ENCODE results near the gene SUSD1. TPM values are rescaled to one million over a fixed set of nuclear protein-coding genes. Genes with fewer than 3 reads are reported as not detected.

The SUSD1 gene
- total RNA-seq, 1 donor from 2014 or later: 26.0 TPM

DNA sequence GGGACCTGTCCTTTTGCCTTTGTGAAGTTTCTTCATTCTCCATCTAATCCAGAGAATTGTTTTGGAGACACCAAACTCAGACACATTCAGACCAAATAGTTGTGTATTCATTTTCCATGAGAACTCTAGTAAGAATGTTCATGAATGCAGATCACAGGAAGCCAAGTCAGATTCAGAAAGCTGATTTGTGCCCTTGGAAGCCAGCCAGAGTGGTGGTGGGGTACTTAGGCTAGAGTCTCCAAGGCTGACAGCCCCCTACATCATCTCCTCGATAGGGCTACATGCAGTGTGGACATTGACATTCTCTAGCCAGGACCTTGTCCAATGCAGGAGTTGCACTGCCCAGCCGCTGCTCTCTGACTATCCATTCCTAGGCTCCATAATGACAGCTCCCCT is 140.9 kb downstream of the SUSD1 start:
- Mint-ChIP-seq H3K27me3 (ENCODE audit: low read depth) (no peaks in the 10 kb centered on the region), H3K27ac (no peak overlapping the region), H3K9me3 (no peaks in the 10 kb centered on the region), H3K4me3 (no peak overlapping the region), H3K36me3 (peaks cover 10% of the 10 kb centered on the region), H3K4me1 (peaks cover 19% of the 10 kb centered on the region)
- TF ChIP-seq, protein P1, sequence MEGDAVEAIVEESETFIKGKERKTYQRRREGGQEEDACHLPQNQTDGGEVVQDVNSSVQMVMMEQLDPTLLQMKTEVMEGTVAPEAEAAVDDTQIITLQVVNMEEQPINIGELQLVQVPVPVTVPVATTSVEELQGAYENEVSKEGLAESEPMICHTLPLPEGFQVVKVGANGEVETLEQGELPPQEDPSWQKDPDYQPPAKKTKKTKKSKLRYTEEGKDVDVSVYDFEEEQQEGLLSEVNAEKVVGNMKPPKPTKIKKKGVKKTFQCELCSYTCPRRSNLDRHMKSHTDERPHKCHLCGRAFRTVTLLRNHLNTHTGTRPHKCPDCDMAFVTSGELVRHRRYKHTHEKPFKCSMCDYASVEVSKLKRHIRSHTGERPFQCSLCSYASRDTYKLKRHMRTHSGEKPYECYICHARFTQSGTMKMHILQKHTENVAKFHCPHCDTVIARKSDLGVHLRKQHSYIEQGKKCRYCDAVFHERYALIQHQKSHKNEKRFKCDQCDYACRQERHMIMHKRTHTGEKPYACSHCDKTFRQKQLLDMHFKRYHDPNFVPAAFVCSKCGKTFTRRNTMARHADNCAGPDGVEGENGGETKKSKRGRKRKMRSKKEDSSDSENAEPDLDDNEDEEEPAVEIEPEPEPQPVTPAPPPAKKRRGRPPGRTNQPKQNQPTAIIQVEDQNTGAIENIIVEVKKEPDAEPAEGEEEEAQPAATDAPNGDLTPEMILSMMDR (IDR thresholded peaks at IDR 0.05; ENCODE audit: unreplicated experiment): no peak
- DNase-seq (ENCODE audit: low spot score in 2 of 2, unreplicated experiment in 2 of 2): no peak

DNA sequence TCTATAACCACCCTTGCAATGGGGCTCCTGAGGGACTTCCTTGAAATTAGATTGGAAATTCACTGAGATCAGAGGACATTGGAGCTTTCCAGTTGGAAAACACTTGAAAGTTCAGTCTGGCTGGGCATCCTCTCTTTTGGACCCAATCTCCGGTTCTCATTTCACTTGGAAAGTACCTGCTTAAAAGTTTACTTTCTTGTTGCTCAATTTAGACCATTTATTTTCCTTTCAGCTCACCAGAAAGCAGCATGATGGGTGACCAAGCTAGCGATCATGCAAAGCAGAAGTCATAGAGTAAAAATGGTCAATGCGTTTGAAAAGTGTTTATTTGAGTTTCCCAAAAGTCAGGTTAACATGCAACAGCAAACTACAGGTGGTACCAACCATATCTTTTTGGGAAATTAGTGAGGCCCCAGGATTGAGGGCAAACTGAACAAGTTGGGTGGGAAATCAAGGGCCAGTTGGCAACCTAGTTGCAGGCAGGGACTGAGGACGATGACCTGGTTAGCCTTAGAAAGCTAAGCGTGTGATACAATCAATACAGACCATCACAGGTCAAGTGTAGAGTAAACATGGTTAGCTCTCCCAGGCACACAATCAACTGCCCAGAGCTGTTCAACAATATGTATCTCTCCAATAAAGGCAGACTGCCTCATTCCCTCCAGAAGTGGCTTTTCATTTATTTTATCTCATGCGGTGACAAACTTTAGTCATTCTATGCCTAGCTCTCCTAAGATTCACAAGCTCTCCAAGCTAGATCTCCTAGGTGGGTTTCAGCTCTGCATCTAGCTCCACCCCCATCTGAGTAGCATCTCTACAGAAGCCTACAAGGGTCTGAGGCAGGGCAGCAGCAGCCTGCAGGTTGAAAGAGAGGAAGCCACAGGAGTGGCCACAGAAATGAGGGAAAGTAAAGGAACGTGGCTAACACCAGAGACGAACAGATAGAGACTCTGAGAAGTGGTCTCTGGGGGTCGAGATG is 141.6 kb downstream of the SUSD1 start:
- Mint-ChIP-seq H3K4me3 (no peak overlapping the region), H3K27ac (no peak overlapping the region), H3K9me3 (no peaks in the 10 kb centered on the region), H3K27me3 (ENCODE audit: low read depth) (no peaks in the 10 kb centered on the region), H3K4me1 (peaks cover 19% of the 10 kb centered on the region), H3K36me3 (peaks cover 5% of the 10 kb centered on the region)
- TF ChIP-seq, protein P1 (IDR thresholded peaks at IDR 0.05; ENCODE audit: unreplicated experiment): no peak
- DNase-seq (ENCODE audit: low spot score in 2 of 2, unreplicated experiment in 2 of 2): no peak

DNA sequence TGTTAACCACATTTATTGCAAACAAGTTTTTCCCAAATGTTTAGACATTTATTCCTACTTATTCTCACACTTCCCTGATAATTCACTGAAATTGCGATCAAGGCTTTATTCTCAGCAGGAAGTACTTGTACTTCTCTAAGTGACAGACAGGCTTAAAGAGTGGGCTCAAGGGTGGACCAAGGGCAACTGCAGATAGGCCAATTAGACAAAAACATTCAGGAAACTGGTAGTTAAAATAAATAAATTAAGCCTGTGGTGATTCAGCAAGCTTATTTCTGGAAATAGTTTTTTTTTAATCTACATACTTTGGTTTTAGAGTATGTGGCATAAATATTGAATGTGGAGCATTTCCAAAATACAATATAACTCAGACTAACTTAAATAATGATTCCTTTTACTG is 142.4 kb downstream of the SUSD1 start:
- Mint-ChIP-seq H3K27ac (no peak overlapping the region), H3K4me1 (peaks cover 18% of the 10 kb centered on the region), H3K36me3 (peaks cover 3% of the 10 kb centered on the region), H3K27me3 (ENCODE audit: low read depth) (no peaks in the 10 kb centered on the region), H3K4me3 (no peak overlapping the region), H3K9me3 (no peaks in the 10 kb centered on the region)
- DNase-seq (ENCODE audit: low spot score in 2 of 2, unreplicated experiment in 2 of 2): no peak
- TF ChIP-seq, protein P1 (IDR thresholded peaks at IDR 0.05; ENCODE audit: unreplicated experiment): no peak

DNA sequence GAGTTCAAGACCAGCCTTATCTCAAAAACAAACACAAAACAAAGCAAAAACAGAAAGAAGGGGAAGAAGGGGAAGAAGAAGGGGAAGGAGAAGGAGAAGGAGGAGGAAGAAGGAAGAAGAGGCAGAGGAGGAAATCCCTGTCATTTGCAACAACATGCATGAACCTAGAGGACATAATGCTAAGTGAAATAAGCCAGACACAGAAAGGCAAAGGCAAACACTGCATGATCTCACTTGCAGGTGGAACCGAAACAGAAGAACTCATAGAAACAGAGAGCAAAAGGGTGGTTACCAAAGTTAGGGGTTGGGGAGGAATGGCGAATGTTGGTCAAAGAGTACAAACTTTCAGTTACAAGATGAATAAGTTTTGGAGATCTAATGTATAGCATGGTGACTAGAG is 143.1 kb downstream of the SUSD1 start:
- TF ChIP-seq, protein P1 (IDR thresholded peaks at IDR 0.05; ENCODE audit: unreplicated experiment): no peak
- H3K27ac Mint-ChIP-seq: no peak overlapping the region
- no peaks in the 10 kb centered on the region for H3K27me3 Mint-ChIP-seq (ENCODE audit: low read depth)
- H3K4me1 Mint-ChIP-seq: peaks cover 11% of the 10 kb centered on the region
- peaks cover 2% of the 10 kb centered on the region for H3K36me3 Mint-ChIP-seq
- H3K9me3 Mint-ChIP-seq: no peaks in the 10 kb centered on the region
- no peak overlapping the region for H3K4me3 Mint-ChIP-seq
- DNase-seq (ENCODE audit: low spot score in 2 of 2, unreplicated experiment in 2 of 2): no peak

DNA sequence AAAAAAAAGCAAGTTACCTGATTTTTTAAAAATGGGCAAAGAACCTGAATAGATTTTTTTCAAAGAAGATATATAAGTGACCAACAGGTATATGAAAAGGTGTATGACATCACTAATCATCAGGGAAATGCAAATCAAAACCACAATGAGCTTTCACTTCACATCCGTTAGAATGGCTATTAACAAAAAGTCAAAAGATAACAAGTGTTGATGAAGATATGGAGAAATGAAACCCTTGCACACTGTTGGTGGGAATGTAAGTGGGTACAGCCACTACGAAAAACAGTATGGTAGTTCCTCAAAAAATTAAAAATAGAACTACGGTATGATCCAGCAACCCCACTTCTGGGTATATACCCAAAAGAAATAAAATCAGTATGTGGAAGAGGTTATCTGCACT is 143.7 kb downstream of the SUSD1 start:
- Mint-ChIP-seq H3K4me3 (no peak overlapping the region), H3K9me3 (no peaks in the 10 kb centered on the region), H3K27me3 (ENCODE audit: low read depth) (no peaks in the 10 kb centered on the region), H3K27ac (no peak overlapping the region), H3K36me3 (peaks cover 2% of the 10 kb centered on the region), H3K4me1 (peaks cover 9% of the 10 kb centered on the region)
- no peak for DNase-seq (ENCODE audit: low spot score in 2 of 2, unreplicated experiment in 2 of 2)
- TF ChIP-seq, protein P1 (IDR thresholded peaks at IDR 0.05; ENCODE audit: unreplicated experiment): no peak

Data from mesothelial cell of epicardium (in vitro differentiated cells).